HEK293 (cell line): ENCODE measurements around the gene GPR119.

Source experiments
- CTCF ChIA-PET: fragments of 350-600 bp; formaldehyde crosslinking; extraction: SDS; loops from one replicate; lab custom pipeline; 2021; ENCODE audit warnings: antibody characterized with exemption; lab: Yijun Ruan, JAX
- POLR2A ChIA-PET: fragments of 300-600 bp; formaldehyde crosslinking; extraction: SDS; loops from one replicate; lab custom pipeline; 2020; ENCODE audit warnings: antibody characterized with exemption, inconsistent platforms; lab: Yijun Ruan, JAX
- H3K27ac ChIP-seq: fragments of 200-500 bp; sonication (Bioruptor generic); 2 replicates; pipeline ENCODE4 v1.5.1; 2014; ENCODE audit warnings: low read depth, low read length, control low read depth, inconsistent platforms; ENCODE audit errors: extremely low read depth
- H3K36me3 ChIP-seq, 2 experiments: fragments of 200-500 bp in 1 of 2; sonication (Bioruptor generic) in 1 of 2; 1 replicate in 1 of 2; 2 replicates in 1 of 2; pipeline ENCODE4 v1.5.1; 2014 to 2017; ENCODE audit warnings: inconsistent platforms in 2 of 2, low read length in 2 of 2; ENCODE audit not compliant: control insufficient read depth in 2 of 2, insufficient read depth in 1 of 2
- H3K4me1 ChIP-seq: fragments of 200-500 bp; sonication (Bioruptor generic); 2 replicates; pipeline ENCODE4 v1.5.1; 2014; ENCODE audit warnings: mild to moderate bottlenecking, low read length, inconsistent platforms; ENCODE audit not compliant: control insufficient read depth, insufficient read depth
- H3K4me3 ChIP-seq: 2 replicates; pipeline ENCODE4 v1.5.1; 2011; ENCODE audit warnings: low read depth, mild to moderate bottlenecking, control low read depth, low read length, moderate library complexity
- H3K9me3 ChIP-seq: fragments of 200-500 bp; sonication (Bioruptor generic); 2 replicates; pipeline ENCODE4 v1.5.1; 2014; ENCODE audit warnings: low read depth, low read length, inconsistent platforms; ENCODE audit not compliant: control insufficient read depth, insufficient read depth
- GLI2 ChIP-seq: fragments of 450-650 bp; formaldehyde crosslinking; IDR thresholded peaks from 2 replicates; pipeline ENCODE4; 2017; ENCODE audit warnings: missing biosample characterization, missing genetic modification characterization, low read depth, borderline replicate concordance
- MYNN ChIP-seq: fragments of 450-650 bp; formaldehyde crosslinking; IDR thresholded peaks from 2 replicates; pipeline ENCODE4 v1.5.1; 2016; ENCODE audit warnings: missing biosample characterization, missing genetic modification characterization, borderline replicate concordance
- RBAK ChIP-seq: fragments of 450-650 bp; formaldehyde crosslinking; IDR thresholded peaks from 2 replicates; pipeline ENCODE4 v1.5.1; 2016; ENCODE audit warnings: missing biosample characterization, missing genetic modification characterization
- SETDB1 ChIP-seq: IDR thresholded peaks from one replicate; pipeline ENCODE4 v1.6.1; 2017; ENCODE audit warnings: mild to moderate bottlenecking, low read length, moderate library complexity, mixed read lengths; ENCODE audit not compliant: insufficient read length
- SP3 ChIP-seq: fragments of 450-650 bp; formaldehyde crosslinking; IDR thresholded peaks from 2 replicates; pipeline ENCODE4 v1.5.1; 2016; ENCODE audit warnings: missing biosample characterization, missing genetic modification characterization
- SP7 ChIP-seq: fragments of 450-650 bp; formaldehyde crosslinking; IDR thresholded peaks from 2 replicates; pipeline ENCODE4 v1.5.1; 2016; ENCODE audit warnings: missing biosample characterization, missing genetic modification characterization
- WT1 ChIP-seq: fragments of 450-650 bp; formaldehyde crosslinking; IDR thresholded peaks from 2 replicates; pipeline ENCODE4 v1.5.1; 2016; ENCODE audit warnings: missing biosample characterization, missing genetic modification characterization
- ZEB2 ChIP-seq: fragments of 450-650 bp; formaldehyde crosslinking; IDR thresholded peaks from 2 replicates; pipeline ENCODE4 v1.5.1; 2016; ENCODE audit warnings: missing biosample characterization, missing genetic modification characterization
- ZFHX2 ChIP-seq: fragments of 450-650 bp; formaldehyde crosslinking; conservative IDR thresholded peaks from 2 replicates; pipeline ENCODE4 v1.5.1; 2016; ENCODE audit warnings: missing biosample characterization, missing genetic modification characterization
- ZIC2 ChIP-seq: fragments of 450-650 bp; formaldehyde crosslinking; IDR thresholded peaks from 2 replicates; pipeline ENCODE4 v1.5.1; 2016; ENCODE audit warnings: missing biosample characterization, missing genetic modification characterization
- ZNF112 ChIP-seq: fragments of 450-650 bp; formaldehyde crosslinking; IDR thresholded peaks from 2 replicates; pipeline ENCODE4 v1.5.0; 2017; ENCODE audit warnings: missing biosample characterization, missing genetic modification characterization
- ZNF114 ChIP-seq: fragments of 450-650 bp; formaldehyde crosslinking; IDR thresholded peaks from 2 replicates; pipeline ENCODE4 v1.5.0; 2017; ENCODE audit warnings: missing biosample characterization, missing genetic modification characterization
- ZNF155 ChIP-seq: fragments of 450-650 bp; formaldehyde crosslinking; IDR thresholded peaks from 2 replicates; pipeline ENCODE4 v1.5.1; 2016; ENCODE audit warnings: missing biosample characterization, missing genetic modification characterization
- ZNF2 ChIP-seq: fragments of 450-650 bp; formaldehyde crosslinking; IDR thresholded peaks from 2 replicates; pipeline ENCODE4 v1.5.1; 2016; ENCODE audit warnings: missing biosample characterization, missing genetic modification characterization
- ZNF214 ChIP-seq: fragments of 450-650 bp; formaldehyde crosslinking; IDR thresholded peaks from 2 replicates; pipeline ENCODE4 v1.5.1; 2017; ENCODE audit warnings: missing biosample characterization, mild to moderate bottlenecking, missing genetic modification characterization, borderline replicate concordance
- ZNF239 ChIP-seq: fragments of 450-650 bp; formaldehyde crosslinking; IDR thresholded peaks from 2 replicates; pipeline ENCODE4 v1.5.1; 2016; ENCODE audit warnings: missing biosample characterization, missing genetic modification characterization
- ZNF248 ChIP-seq: fragments of 450-650 bp; formaldehyde crosslinking; IDR thresholded peaks from 2 replicates; pipeline ENCODE4 v1.5.1; 2017; ENCODE audit warnings: missing biosample characterization, missing genetic modification characterization
- ZNF621 ChIP-seq: fragments of 450-650 bp; formaldehyde crosslinking; IDR thresholded peaks from 2 replicates; pipeline ENCODE4 v1.5.1; 2017; ENCODE audit warnings: missing biosample characterization, missing genetic modification characterization
- ZNF626 ChIP-seq: fragments of 450-650 bp; sonication (Bioruptor Pico); formaldehyde crosslinking; IDR thresholded peaks from 2 replicates; pipeline ENCODE4 v1.5.1; 2018; ENCODE audit warnings: missing biosample characterization, missing genetic modification characterization, inconsistent platforms
- ZNF677 ChIP-seq: fragments of 450-650 bp; IDR thresholded peaks from 2 replicates; pipeline ENCODE4 v1.5.0; 2018; ENCODE audit warnings: missing biosample characterization, mild to moderate bottlenecking, missing genetic modification characterization, moderate library complexity
- ZNF707 ChIP-seq: fragments of 450-650 bp; formaldehyde crosslinking; IDR thresholded peaks from 2 replicates; pipeline ENCODE4 v1.5.1; 2016; ENCODE audit warnings: missing biosample characterization, missing genetic modification characterization
- ZNF776 ChIP-seq: fragments of 450-650 bp; formaldehyde crosslinking; IDR thresholded peaks from 2 replicates; pipeline ENCODE4 v1.5.0; 2017; ENCODE audit warnings: missing biosample characterization, missing genetic modification characterization, borderline replicate concordance
- ZNF830 ChIP-seq: fragments of 450-650 bp; IDR thresholded peaks from 2 replicates; pipeline ENCODE4 v1.5.0; 2018; ENCODE audit warnings: missing biosample characterization, missing genetic modification characterization, low read depth, mild to moderate bottlenecking, moderate library complexity
- TF ChIP-seq, protein P1 (sequence below): fragments of 450-650 bp; formaldehyde crosslinking; IDR thresholded peaks from 2 replicates; pipeline ENCODE4 v1.5.1; 2016; ENCODE audit warnings: missing biosample characterization, missing genetic modification characterization
- TF ChIP-seq, protein P2 (sequence below): fragments of 450-650 bp; IDR thresholded peaks from 2 replicates; pipeline ENCODE4 v1.5.1; 2018; ENCODE audit warnings: missing biosample characterization, missing genetic modification characterization
- TF ChIP-seq, protein P3 (sequence below): fragments of 450-650 bp; formaldehyde crosslinking; IDR thresholded peaks from 2 replicates; pipeline ENCODE4 v1.5.1; 2016; ENCODE audit warnings: missing biosample characterization, missing genetic modification characterization
- TF ChIP-seq, protein P4 (sequence below): IDR thresholded peaks from 2 replicates; pipeline ENCODE4 v1.6.1; 2011; ENCODE audit warnings: mild to moderate bottlenecking, low read depth, low read length, borderline replicate concordance
- TF ChIP-seq, protein P5 (sequence below): fragments of 450-650 bp; formaldehyde crosslinking; IDR thresholded peaks from 2 replicates; pipeline ENCODE4 v1.5.1; 2016; ENCODE audit warnings: missing biosample characterization, missing genetic modification characterization
- TF ChIP-seq, protein P6 (sequence below): fragments of 450-650 bp; formaldehyde crosslinking; IDR thresholded peaks from 2 replicates; pipeline ENCODE4 v1.5.1; 2016; ENCODE audit warnings: missing biosample characterization, missing genetic modification characterization

The GPR119 gene

DNA sequence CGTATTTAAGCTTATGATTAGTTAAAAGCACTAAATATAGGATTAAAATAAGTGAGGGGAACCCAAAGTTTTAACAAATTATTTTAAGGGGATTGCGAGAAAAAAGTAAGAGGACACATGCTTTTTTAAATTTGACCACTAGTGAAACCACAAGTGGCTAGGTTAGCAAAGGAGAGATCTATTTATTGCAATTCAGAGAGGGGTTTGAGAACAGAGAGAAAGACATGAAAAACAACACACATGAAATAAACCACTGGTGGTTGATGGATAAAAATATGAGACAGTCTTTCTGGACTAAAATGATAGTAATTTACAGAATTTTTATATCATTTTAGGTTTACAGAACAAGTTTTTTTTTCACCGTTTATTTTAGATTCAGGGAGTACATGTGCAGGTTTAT, 33.9 kb downstream of the GPR119 start:
- peaks cover 9 to 20% of the 10 kb centered on the region in 2 experiments; a peak in 2 of 3 replicates for H3K36me3 ChIP-seq
- ChIA-PET POLR2A (no interaction called here), CTCF (no interaction called here)
- TF ChIP-seq ZFHX2 (tag by site-specific recombination): no peak
- TF ChIP-seq ZNF621 (tag by site-specific recombination): no peak
- no peak for TF ChIP-seq MYNN (tag by site-specific recombination)
- TF ChIP-seq ZNF112: no peak
- no peak for TF ChIP-seq SP7
- TF ChIP-seq, protein P1, sequence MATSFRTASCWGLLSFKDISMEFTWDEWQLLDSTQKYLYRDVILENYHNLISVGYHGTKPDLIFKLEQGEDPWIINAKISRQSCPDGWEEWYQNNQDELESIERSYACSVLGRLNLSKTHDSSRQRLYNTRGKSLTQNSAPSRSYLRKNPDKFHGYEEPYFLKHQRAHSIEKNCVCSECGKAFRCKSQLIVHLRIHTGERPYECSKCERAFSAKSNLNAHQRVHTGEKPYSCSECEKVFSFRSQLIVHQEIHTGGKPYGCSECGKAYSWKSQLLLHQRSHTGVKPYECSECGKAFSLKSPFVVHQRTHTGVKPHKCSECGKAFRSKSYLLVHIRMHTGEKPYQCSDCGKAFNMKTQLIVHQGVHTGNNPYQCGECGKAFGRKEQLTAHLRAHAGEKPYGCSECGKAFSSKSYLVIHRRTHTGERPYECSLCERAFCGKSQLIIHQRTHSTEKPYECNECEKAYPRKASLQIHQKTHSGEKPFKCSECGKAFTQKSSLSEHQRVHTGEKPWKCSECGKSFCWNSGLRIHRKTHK (tag by site-specific recombination): no peak
- TF ChIP-seq, protein P2, sequence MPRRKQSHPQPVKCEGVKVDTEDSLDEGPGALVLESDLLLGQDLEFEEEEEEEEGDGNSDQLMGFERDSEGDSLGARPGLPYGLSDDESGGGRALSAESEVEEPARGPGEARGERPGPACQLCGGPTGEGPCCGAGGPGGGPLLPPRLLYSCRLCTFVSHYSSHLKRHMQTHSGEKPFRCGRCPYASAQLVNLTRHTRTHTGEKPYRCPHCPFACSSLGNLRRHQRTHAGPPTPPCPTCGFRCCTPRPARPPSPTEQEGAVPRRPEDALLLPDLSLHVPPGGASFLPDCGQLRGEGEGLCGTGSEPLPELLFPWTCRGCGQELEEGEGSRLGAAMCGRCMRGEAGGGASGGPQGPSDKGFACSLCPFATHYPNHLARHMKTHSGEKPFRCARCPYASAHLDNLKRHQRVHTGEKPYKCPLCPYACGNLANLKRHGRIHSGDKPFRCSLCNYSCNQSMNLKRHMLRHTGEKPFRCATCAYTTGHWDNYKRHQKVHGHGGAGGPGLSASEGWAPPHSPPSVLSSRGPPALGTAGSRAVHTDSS: no peak
- TF ChIP-seq ZEB2 (tag by site-specific recombination): no peak
- TF ChIP-seq ZNF155 (tag by site-specific recombination): no peak
- no peak for TF ChIP-seq GLI2 (tag by site-specific recombination)
- TF ChIP-seq ZNF248 (tag by site-specific recombination): no peak
- TF ChIP-seq, protein P3, sequence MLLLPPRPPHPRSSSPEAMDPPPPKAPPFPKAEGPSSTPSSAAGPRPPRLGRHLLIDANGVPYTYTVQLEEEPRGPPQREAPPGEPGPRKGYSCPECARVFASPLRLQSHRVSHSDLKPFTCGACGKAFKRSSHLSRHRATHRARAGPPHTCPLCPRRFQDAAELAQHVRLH (tag by site-specific recombination): no peak
- TF ChIP-seq ZNF677 (tag by site-specific recombination): no peak
- TF ChIP-seq ZNF626 (tag by site-specific recombination): no peak
- TF ChIP-seq ZNF707 (tag by site-specific recombination): no peak
- no peak for TF ChIP-seq SETDB1
- no peak for TF ChIP-seq ZNF830 (tag by site-specific recombination)
- TF ChIP-seq, protein P4, sequence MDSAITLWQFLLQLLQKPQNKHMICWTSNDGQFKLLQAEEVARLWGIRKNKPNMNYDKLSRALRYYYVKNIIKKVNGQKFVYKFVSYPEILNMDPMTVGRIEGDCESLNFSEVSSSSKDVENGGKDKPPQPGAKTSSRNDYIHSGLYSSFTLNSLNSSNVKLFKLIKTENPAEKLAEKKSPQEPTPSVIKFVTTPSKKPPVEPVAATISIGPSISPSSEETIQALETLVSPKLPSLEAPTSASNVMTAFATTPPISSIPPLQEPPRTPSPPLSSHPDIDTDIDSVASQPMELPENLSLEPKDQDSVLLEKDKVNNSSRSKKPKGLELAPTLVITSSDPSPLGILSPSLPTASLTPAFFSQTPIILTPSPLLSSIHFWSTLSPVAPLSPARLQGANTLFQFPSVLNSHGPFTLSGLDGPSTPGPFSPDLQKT: no peak
- H3K27ac ChIP-seq: no peak overlapping the region
- no peaks in the 10 kb centered on the region for H3K9me3 ChIP-seq
- H3K4me1 ChIP-seq: no peaks in the 10 kb centered on the region
- no peak overlapping the region for H3K4me3 ChIP-seq

DNA sequence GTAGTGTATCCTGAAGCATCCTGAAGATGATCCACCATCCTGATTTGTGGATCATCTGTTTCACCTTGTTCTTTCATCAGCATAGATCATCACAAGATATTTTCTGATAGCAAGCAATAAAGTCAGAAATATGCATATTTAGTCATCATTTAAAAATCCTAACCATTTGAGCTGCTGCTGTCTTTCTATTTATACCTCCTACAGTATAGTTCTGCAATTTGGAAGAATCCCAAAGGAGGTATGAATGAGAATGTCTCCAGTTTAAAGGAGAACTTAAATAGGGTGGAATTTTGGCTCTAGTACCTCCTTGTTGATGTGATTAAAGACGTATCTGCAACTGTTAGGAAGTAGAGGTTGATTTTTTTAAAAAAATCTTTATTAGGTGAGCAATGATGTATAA, 38.2 kb downstream of the GPR119 start:
- peaks cover 9 to 20% of the 10 kb centered on the region in 2 experiments; a peak in 2 of 3 replicates for H3K36me3 ChIP-seq
- CTCF ChIA-PET: no interaction called here
- H3K4me1 ChIP-seq: no peaks in the 10 kb centered on the region
- H3K4me3 ChIP-seq: no peak overlapping the region
- H3K9me3 ChIP-seq: no peaks in the 10 kb centered on the region
- POLR2A ChIA-PET: no interaction called here
- H3K27ac ChIP-seq: no peak overlapping the region
- no peak for TF ChIP-seq RBAK (tag by site-specific recombination)
- TF ChIP-seq ZNF248 (tag by site-specific recombination): no peak
- no peak for TF ChIP-seq ZIC2
- no peak for TF ChIP-seq ZNF2 (tag by site-specific recombination)
- TF ChIP-seq ZNF114: no peak
- TF ChIP-seq, protein P5, sequence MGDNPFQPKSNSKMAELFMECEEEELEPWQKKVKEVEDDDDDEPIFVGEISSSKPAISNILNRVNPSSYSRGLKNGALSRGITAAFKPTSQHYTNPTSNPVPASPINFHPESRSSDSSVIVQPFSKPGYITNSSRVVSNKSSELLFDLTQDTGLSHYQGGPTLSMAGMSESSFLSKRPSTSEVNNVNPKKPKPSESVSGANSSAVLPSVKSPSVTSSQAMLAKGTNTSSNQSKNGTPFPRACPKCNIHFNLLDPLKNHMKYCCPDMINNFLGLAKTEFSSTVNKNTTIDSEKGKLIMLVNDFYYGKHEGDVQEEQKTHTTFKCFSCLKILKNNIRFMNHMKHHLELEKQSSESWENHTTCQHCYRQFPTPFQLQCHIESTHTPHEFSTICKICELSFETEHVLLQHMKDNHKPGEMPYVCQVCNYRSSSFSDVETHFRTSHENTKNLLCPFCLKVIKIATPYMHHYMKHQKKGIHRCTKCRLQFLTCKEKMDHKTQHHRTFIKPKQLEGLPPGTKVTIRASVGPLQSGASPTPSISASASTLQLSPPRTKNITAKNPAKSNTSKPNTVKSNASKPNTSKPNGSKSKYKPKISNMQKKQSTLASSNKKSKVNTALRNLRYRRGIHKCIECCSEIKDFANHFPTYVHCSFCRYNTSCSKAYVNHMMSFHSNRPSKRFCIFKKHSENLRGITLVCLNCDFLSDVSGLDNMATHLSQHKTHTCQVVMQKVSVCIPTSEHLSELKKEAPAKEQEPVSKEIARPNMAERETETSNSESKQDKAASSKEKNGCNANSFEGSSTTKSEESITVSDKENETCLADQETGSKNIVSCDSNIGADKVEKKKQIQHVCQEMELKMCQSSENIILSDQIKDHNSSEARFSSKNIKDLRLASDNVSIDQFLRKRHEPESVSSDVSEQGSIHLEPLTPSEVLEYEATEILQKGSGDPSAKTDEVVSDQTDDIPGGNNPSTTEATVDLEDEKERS (tag by site-specific recombination): no peak
- TF ChIP-seq, protein P6, sequence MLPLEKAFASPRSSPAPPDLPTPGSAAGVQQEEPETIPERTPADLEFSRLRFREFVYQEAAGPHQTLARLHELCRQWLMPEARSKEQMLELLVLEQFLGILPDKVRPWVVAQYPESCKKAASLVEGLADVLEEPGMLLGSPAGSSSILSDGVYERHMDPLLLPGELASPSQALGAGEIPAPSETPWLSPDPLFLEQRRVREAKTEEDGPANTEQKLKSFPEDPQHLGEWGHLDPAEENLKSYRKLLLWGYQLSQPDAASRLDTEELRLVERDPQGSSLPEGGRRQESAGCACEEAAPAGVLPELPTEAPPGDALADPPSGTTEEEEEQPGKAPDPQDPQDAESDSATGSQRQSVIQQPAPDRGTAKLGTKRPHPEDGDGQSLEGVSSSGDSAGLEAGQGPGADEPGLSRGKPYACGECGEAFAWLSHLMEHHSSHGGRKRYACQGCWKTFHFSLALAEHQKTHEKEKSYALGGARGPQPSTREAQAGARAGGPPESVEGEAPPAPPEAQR: no peak
- TF ChIP-seq ZNF776 (tag by site-specific recombination): no peak
- TF ChIP-seq ZNF239 (tag by site-specific recombination): no peak
- TF ChIP-seq ZNF214 (tag by site-specific recombination): no peak
- TF ChIP-seq WT1 (tag by site-specific recombination): no peak
- no peak for TF ChIP-seq ZNF626 (tag by site-specific recombination)
- TF ChIP-seq SP3: no peak
